Activated CD8-positive, alpha-beta memory T cell treated with anti-CD3 and anti-CD28 coated beads, Interleukin-2, amount 50 U/mL, for 4 hours (primary cell): ENCODE data around the gene PCDHA10.
"Not testable (repeated sequence)": the region's sequence is repeated elsewhere in the genome, so short reads cannot be mapped to it uniquely, and the experiment has no call there.

Source experiments
- DNase-seq: peaks from one replicate; pipeline ENCODE4 v3.0.0-alpha.2; 2020

The PCDHA10 gene

DNA sequence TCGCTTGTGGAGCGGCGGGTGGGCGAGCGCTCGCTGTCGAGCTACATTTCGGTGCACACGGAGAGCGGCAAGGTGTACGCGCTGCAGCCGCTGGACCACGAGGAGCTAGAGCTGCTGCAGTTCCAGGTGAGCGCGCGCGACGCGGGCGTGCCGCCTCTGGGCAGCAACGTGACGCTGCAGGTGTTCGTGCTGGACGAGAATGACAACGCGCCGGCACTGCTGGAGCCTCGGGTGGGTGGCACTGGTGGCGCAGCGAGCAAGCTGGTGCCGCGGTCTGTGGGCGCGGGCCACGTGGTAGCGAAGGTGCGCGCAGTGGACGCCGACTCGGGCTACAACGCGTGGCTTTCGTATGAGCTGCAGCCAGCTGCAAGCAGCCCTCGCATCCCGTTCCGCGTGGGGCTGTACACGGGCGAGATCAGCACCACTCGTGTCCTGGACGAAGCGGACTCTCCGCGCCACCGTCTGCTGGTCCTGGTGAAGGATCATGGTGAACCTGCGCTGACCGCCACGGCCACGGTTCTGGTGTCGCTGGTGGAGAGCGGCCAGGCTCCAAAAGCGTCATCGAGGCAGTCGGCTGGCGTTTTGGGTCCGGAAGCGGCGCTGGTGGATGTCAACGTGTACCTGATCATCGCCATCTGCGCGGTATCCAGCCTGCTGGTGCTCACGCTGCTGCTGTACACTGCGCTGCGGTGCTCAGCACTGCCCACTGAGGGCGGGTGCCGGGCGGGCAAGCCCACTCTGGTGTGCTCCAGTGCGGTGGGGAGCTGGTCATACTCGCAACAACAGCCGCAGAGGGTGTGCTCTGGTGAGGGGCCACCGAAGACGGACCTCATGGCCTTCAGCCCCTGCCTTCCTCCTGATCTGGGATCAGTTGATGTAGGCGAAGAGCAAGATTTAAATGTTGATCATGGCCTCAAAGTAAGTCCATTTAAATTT is 12.6 kb upstream of the PCDHA10 start:
- DNase-seq = no peak

- not testable (repeated sequence) for DNase-seq
Observed at GRCh38 chr5:140848139-140849102, 7.3 kb upstream of the PCDHA10 start, which contains the start of gene PCDHA9. Gene PCDHA9, plus strand, starts transcription at chr5:140848382. Its CDS starts 114 bp downstream, at chr5:140848496.

DNA sequence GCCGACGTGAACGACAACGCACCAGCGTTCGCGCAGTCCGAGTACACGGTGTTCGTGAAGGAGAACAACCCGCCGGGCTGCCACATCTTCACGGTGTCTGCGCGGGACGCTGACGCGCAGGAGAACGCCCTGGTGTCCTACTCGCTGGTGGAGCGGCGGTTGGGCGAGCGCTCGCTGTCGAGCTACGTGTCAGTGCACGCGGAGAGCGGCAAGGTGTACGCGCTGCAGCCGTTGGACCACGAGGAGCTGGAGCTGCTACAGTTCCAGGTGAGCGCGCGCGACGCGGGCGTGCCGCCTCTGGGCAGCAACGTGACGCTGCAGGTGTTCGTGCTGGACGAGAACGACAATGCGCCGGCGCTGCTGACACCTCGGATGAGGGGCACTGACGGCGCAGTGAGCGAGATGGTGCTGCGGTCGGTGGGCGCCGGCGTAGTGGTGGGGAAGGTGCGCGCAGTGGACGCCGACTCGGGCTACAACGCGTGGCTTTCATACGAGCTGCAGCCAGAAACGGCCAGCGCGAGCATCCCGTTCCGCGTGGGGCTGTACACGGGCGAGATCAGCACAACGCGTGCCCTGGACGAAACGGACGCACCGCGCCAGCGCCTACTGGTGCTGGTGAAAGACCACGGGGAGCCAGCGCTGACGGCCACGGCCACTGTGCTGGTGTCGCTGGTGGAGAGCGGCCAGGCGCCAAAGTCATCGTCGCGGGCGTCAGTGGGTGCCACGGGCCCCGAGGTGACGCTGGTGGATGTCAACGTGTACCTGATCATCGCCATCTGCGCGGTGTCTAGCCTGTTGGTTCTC is 5.7 kb upstream of the PCDHA10 start:
- DNase-seq = not testable (repeated sequence)

GRCh38 chr5:140857177-140857986 is 1.7 kb downstream of the PCDHA10 start:
- DNase-seq = no peak

DNA sequence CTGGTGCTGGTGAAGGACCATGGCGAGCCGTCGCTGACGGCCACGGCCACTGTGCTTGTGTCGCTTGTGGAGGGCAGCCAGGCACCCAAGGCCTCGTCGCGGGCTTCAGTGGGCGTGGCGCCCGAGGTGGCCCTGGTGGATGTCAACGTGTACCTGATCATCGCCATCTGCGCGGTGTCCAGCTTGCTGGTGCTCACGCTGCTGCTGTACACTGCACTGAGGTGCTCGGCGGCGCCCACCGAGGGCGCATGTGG is 2.2 kb downstream of the PCDHA10 start:
- DNase-seq = no peak

DNA sequence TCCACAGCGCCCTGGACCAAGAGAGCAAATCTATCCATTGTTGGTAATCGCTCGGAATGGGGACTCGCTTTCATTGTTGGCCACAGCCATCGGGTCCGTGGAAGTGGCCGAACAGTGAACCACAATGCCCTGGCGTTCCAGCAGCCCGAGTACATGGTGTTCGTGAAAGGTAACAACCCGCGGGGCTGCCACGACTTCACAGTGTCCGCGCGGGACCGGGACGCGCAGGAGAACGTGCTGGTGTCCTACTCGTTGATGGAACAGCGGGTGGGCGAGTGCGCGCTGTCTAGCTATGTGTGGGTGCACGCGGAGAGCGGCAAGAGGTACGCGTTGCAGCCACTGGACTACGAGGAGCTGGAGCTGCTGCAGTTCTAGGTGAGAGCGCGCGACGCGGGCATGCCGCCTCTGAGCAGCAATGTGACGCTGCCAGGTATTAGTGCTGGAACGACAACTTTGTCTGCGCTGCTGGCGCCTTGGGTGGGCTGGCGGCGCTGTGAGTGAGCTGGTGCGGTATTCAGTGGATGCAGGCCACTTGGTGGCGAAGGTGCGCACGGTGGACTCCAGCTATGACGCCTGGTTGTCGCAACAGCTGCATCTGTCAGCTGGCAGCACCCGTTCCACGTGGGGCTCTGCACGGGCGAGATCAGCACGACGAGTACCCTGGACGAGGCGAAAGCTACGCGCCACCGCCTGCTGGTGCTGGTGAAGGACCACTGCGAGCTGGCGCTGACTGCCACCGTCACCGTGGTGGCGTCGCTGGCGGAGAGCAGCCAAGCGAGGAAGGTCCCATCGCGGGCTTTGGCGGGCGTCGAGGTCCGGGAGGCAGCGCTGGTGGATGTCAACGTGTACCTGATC is 7.0 kb downstream of the PCDHA10 start:
- no peak for DNase-seq

DNA sequence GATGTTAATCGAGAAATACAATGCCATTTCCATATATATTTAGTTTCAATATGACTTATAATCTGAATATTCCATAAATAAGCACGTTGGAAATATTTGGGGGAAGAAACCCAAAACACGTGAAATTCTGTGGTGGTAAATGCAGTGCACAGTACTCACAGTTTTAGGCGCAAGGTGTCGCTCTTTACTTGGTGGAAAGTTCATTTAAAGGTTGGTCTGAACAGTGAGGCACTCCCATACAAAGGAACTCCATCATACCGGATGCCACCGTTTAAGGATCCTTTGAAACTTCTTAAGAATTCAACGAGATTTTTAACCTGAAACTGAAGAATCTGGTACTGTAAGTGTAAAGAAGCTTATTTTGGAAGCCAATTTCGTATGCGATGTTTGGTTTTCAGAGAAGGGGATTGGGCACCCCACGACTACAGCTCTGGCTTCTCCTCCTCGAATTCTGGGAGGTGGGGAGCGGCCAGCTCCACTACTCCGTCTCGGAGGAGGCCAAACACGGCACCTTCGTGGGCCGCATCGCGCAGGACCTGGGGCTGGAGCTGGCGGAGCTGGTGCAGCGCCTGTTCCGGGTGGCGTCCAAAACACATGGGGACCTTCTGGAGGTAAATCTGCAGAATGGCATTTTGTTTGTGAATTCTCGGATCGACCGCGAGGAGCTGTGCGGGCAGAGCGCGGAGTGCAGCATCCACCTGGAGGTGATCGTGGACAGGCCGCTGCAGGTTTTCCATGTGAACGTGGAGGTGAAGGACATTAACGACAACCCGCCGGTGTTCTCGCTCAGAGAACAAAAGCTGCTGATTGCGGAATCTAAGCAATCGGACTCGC is 13.2 kb downstream of the PCDHA10 start, which contains the start of gene PCDHA11:
Gene PCDHA11, plus strand, starts transcription at position 237 of the 834 bp plus-strand sequence. Its CDS starts 147 bp downstream, at position 384.
- no peak for DNase-seq

DNA sequence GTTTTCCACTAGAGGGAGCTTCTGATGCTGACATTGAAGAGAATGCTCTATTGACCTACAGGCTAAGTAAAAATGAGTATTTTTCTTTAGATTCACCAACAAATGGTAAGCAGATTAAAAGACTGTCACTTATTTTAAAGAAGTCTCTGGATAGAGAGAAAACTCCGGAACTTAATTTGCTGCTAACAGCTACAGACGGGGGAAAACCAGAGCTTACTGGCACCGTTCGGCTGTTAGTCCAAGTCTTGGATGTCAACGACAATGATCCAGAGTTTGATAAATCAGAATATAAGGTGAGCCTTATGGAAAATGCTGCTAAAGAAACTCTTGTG is 13.8 kb downstream of the PCDHA10 start:
- no peak for DNase-seq

GRCh38 chr5:140870221-140871201 is 14.8 kb downstream of the PCDHA10 start:
- no peak for DNase-seq

- no peak for DNase-seq
Observed at GRCh38 chr5:140875085-140876065, 19.7 kb downstream of the PCDHA10 start, which contains the start of gene PCDHA12. Gene PCDHA12, plus strand, starts transcription at chr5:140875308. Its CDS starts 165 bp downstream, at chr5:140875473.

DNA sequence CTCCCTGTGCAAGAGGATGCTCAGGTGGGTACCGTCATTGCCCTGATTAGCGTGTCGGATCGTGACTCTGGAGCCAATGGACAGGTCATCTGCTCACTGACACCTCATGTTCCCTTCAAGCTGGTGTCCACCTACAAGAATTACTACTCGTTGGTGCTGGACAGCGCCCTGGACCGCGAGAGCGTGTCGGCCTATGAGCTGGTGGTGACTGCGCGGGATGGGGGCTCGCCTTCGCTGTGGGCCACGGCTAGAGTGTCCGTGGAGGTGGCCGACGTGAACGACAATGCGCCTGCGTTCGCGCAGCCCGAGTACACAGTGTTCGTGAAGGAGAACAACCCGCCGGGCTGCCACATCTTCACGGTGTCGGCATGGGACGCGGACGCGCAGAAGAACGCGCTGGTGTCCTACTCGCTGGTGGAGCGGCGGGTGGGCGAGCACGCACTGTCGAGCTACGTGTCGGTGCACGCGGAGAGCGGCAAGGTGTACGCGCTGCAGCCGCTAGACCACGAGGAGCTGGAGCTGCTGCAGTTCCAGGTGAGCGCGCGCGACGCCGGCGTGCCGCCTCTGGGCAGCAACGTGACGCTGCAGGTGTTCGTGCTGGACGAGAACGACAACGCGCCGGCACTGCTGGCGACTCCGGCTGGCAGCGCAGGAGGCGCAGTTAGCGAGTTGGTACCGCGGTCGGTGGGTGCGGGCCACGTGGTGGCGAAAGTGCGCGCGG is 21.0 kb downstream of the PCDHA10 start:
- DNase-seq = not testable (repeated sequence)

DNA sequence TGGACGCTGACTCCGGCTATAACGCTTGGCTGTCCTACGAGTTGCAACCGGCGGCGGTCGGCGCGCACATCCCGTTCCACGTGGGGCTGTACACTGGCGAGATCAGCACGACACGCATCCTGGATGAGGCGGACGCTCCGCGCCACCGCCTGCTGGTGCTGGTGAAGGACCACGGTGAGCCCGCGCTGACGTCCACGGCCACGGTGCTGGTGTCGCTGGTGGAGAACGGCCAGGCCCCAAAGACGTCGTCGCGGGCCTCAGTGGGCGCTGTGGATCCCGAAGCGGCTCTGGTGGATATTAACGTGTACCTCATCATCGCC is 21.5 kb downstream of the PCDHA10 start:
- no peak for DNase-seq

GRCh38 chr5:140881889-140882590 is 26.3 kb downstream of the PCDHA10 start, which contains the start of gene PCDHA13:
Gene PCDHA13, plus strand, starts transcription at chr5:140882124. Its CDS starts 145 bp downstream, at chr5:140882269.
- DNase-seq = no peak

DNA sequence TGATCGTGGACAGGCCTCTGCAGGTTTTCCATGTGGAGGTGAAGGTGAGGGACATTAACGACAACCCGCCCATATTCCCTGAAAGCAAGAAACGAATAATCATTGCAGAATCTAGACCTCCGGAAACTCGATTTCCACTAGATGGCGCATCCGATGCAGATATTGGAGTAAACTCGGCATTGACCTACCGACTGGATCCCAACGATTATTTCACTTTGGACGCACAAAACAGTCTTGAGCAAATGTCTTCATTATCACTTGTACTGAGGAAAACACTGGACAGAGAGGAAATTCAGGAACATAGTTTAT is 26.8 kb downstream of the PCDHA10 start:
- no peak for DNase-seq

GRCh38 chr5:140883373-140883772 is 27.7 kb downstream of the PCDHA10 start:
- no peak for DNase-seq
